Measurements from ENCODE around the gene OTULIN. TPM values are rescaled to one million over a fixed set of nuclear protein-coding genes. Genes with fewer than 3 reads are reported as not detected.

OTULIN gene
- total and polyA plus RNA-seq, 2 experiments from 2014 or later: 24.3 to 43.9 TPM

DNA sequence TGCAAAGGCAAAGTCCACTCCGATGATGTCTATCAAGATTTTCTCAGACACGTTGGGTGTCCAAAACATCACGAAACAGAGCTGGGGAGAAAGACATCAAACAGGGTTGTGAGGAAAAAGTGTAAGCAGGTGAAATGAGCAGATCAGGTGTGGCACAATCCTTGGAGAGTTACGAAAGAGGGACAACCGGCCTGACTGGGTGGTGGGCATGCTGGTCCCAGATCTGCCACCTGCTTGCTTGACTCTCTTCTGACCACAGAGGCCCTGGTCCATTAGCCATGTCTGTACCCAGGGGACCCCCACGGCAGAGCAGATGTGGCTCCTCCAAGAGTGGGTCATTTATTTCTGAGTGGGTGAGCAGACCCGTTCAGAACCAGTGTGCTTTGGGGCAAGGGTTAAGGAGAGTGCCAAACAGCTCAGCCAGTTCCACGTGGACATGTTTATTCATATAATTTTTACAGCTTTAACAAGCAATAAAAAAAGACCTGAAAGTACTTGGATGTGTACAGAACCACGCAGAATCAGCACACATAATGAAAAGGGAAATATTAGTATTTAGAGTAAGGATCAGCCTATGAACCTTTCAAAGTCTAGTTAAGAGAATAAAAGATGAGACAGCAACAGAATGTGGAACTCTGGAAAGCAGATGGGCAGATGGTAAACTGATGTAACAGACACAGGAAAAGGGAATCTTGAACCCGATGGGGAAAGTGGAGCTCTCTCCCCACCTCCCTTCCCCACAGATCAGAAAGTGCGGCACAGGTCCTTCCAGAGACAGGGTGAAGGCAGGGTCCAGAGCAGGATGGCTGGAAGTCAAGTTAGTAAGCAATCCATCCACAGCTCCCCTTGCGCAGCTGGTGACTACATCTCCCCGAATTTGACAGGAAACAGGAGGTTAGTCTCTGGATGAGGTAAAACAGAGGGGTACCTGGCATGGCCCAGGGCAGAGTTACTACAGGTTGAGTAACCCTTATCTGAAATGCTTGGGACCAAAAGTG is 52.5 kb downstream of the OTULIN start:
- Histone ChIP-seq H3F3A (replicated peaks; ENCODE audit: low read depth) (no peaks in the 10 kb centered on the region), H4K20me1 (replicated peaks; ENCODE audit: insufficient read depth) (no peaks in the 10 kb centered on the region), H3K4me3 (no peak overlapping the region), H3K4me2 (no peak overlapping the region), H3K79me2 (replicated peaks; ENCODE audit: insufficient read depth) (no peaks in the 10 kb centered on the region), H3K27me3 (ENCODE audit: insufficient read depth) (no peaks in the 10 kb centered on the region), H3K27ac (ENCODE audit: low read depth) (no peak overlapping the region), H2AFZ (no peak overlapping the region), H3K9me2 (ENCODE audit: insufficient read depth) (no peaks in the 10 kb centered on the region; the same call in 1 of the 2 replicates), H3K36me3 (ENCODE audit: insufficient read depth) (no peaks in the 10 kb centered on the region; the same call in 1 of the 2 replicates), H3K4me1 (ENCODE audit: insufficient read depth) (no peaks in the 10 kb centered on the region)
- Mint-ChIP-seq H3K27ac (no peak overlapping the region), H3K36me3 (ENCODE audit: low read depth) (peaks cover 62% of the 10 kb centered on the region), H3K4me1 (no peaks in the 10 kb centered on the region), H3K9me3 (peaks cover 30% of the 10 kb centered on the region; the same call in 2 of the 3 replicates), H3K27me3 (ENCODE audit: insufficient read depth, low read depth, poor library complexity) (peaks cover 12% of the 10 kb centered on the region), H3K4me3 (no peak overlapping the region)
- TF ChIP-seq REST (IDR thresholded peaks at IDR 0.05; ENCODE audit: unreplicated experiment): no peak
- no peak for TF ChIP-seq EZH2phosphoT487 (IDR thresholded peaks at IDR 0.05; ENCODE audit: unreplicated experiment)
- TF ChIP-seq STAT1 (IDR thresholded peaks at IDR 0.05; ENCODE audit: unreplicated experiment): no peak
- ATAC-seq (no peak), DNase-seq (ENCODE audit: low spot score) (no peak)

GRCh38 chr5:14718778-14719177 is 54.3 kb downstream of the OTULIN start:
- ATAC-seq (no peak), DNase-seq (ENCODE audit: low spot score) (no peak)
- no peaks in the 10 kb centered on the region for H4K20me1 ChIP-seq (replicated peaks; ENCODE audit: insufficient read depth)
- H3K79me2 ChIP-seq (replicated peaks; ENCODE audit: insufficient read depth): no peaks in the 10 kb centered on the region
- H3K27ac ChIP-seq (ENCODE audit: low read depth): no peak overlapping the region
- peaks cover 25% of the 10 kb centered on the region; the same call in 2 of the 3 replicates for H3K9me3 Mint-ChIP-seq
- H3K4me1 Mint-ChIP-seq: no peaks in the 10 kb centered on the region
- no peaks in the 10 kb centered on the region for H3K27me3 ChIP-seq (ENCODE audit: insufficient read depth)
- H3K36me3 Mint-ChIP-seq (ENCODE audit: low read depth): peaks cover 45% of the 10 kb centered on the region
- H3K36me3 ChIP-seq (ENCODE audit: insufficient read depth): no peaks in the 10 kb centered on the region; the same call in 1 of the 2 replicates
- H3K4me2 ChIP-seq: no peak overlapping the region
- no peak overlapping the region for H2AFZ ChIP-seq
- H3K9me2 ChIP-seq (ENCODE audit: insufficient read depth): no peaks in the 10 kb centered on the region; the same call in 1 of the 2 replicates
- H3K27ac Mint-ChIP-seq: no peak overlapping the region
- no peak overlapping the region for H3K4me3 Mint-ChIP-seq
- H3K27me3 Mint-ChIP-seq (ENCODE audit: insufficient read depth, low read depth, poor library complexity): peaks cover 3% of the 10 kb centered on the region
- H3K4me1 ChIP-seq (ENCODE audit: insufficient read depth): no peaks in the 10 kb centered on the region
- H3F3A ChIP-seq (replicated peaks; ENCODE audit: low read depth): no peaks in the 10 kb centered on the region
- H3K4me3 ChIP-seq: no peak overlapping the region
- TF ChIP-seq ZNF114 (CRISPR knock-in tag; IDR thresholded peaks at IDR 0.05) (no peak), NANOG (IDR thresholded peaks at IDR 0.05; ENCODE audit: borderline replicate concordance) (no peak), JUNB (IDR thresholded peaks at IDR 0.05; ENCODE audit: unreplicated experiment) (no peak), CREB1 (CRISPR knock-in tag; IDR thresholded peaks at IDR 0.05; ENCODE audit: low read depth) (no peak), STAT1 (IDR thresholded peaks at IDR 0.05; ENCODE audit: unreplicated experiment) (no peak), EZH2 (IDR thresholded peaks at IDR 0.05; ENCODE audit: low read depth, unreplicated experiment) (no peak), REST (IDR thresholded peaks at IDR 0.05; ENCODE audit: unreplicated experiment) (no peak), EZH2phosphoT487 (IDR thresholded peaks at IDR 0.05; ENCODE audit: unreplicated experiment) (no peak), CTCF (conservative IDR thresholded peaks at IDR 0.05; ENCODE audit: low read depth in 2 of 2) (no peak), ZNF331 (CRISPR knock-in tag; IDR thresholded peaks at IDR 0.05; ENCODE audit: low read depth) (no peak), POLR2AphosphoS5 (IDR thresholded peaks at IDR 0.05; ENCODE audit: low read depth) (no peak)
- TF ChIP-seq, protein P1, sequence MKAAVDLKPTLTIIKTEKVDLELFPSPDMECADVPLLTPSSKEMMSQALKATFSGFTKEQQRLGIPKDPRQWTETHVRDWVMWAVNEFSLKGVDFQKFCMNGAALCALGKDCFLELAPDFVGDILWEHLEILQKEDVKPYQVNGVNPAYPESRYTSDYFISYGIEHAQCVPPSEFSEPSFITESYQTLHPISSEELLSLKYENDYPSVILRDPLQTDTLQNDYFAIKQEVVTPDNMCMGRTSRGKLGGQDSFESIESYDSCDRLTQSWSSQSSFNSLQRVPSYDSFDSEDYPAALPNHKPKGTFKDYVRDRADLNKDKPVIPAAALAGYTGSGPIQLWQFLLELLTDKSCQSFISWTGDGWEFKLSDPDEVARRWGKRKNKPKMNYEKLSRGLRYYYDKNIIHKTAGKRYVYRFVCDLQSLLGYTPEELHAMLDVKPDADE (IDR thresholded peaks at IDR 0.05): no peak

Measured in GM23338 (cell line).